GM23338 (cell line): ENCODE results near the gene MEGF8. TPM values are rescaled to one million over a fixed set of nuclear protein-coding genes. Genes with fewer than 3 reads are reported as not detected.

Experiments used
- ATAC-seq: fragments of 200-7000 bp; cut with Tn5 transposase; 3 replicates; pipeline ENCODE4 v1.9.1; 2020
- DNase-seq: peaks from one replicate; pipeline ENCODE4 v3.0.0-alpha.2; 2015; ENCODE audit warnings: low spot score
- H2AFZ ChIP-seq: fragments of 200-600 bp; sonication (generic); 2 replicates; pipeline ENCODE4 v1.8.0; 2016; ENCODE audit warnings: antibody characterized with exemption, mild to moderate bottlenecking, moderate library complexity
- H3F3A ChIP-seq: fragments of 200-600 bp; sonication (generic); replicated peaks from 2 replicates; pipeline ENCODE4 v1.8.0; 2017; ENCODE audit warnings: antibody characterized with exemption, mixed run types, low read depth
- H3K27ac ChIP-seq: fragments of 200-600 bp; sonication (generic); 2 replicates; pipeline ENCODE4 v1.6.1; 2016; ENCODE audit warnings: low read depth
- H3K27me3 ChIP-seq: fragments of 200-600 bp; sonication (generic); 2 replicates; pipeline ENCODE4 v1.8.0; 2016; ENCODE audit warnings: mild to moderate bottlenecking, mixed run types, moderate library complexity; ENCODE audit not compliant: insufficient read depth
- H3K36me3 ChIP-seq: fragments of 200-600 bp; sonication (generic); 2 replicates; pipeline ENCODE4 v1.8.0; 2016; ENCODE audit warnings: mild to moderate bottlenecking; ENCODE audit not compliant: insufficient read depth
- H3K4me1 ChIP-seq: fragments of 200-600 bp; sonication (generic); 2 replicates; pipeline ENCODE4 v1.8.0; 2016; ENCODE audit warnings: mild to moderate bottlenecking, moderate library complexity; ENCODE audit not compliant: insufficient read depth
- H3K4me2 ChIP-seq: fragments of 200-600 bp; sonication (generic); 2 replicates; pipeline ENCODE4 v1.7.1; 2017; ENCODE audit warnings: mixed run types
- H3K4me3 ChIP-seq: fragments of 200-600 bp; sonication (generic); 2 replicates; pipeline ENCODE4 v1.6.1; 2016; ENCODE audit warnings: mixed run types
- H3K79me2 ChIP-seq: fragments of 200-600 bp; sonication (generic); replicated peaks from 2 replicates; pipeline ENCODE4 v1.8.0; 2017; ENCODE audit warnings: mild to moderate bottlenecking; ENCODE audit not compliant: insufficient read depth
- H3K9me2 ChIP-seq: fragments of 200-600 bp; sonication (generic); 2 replicates; pipeline ENCODE4 v1.8.0; 2017; ENCODE audit not compliant: insufficient read depth
- H4K20me1 ChIP-seq: fragments of 200-600 bp; sonication (generic); replicated peaks from 2 replicates; pipeline ENCODE4 v1.8.0; 2017; ENCODE audit warnings: mild to moderate bottlenecking; ENCODE audit not compliant: insufficient read depth
- H3K27ac Mint-ChIP-seq: 2 replicates; pipeline ENCODE4 v1.8.0; 2020; ENCODE audit warnings: inconsistent platforms, mild to moderate bottlenecking, moderate library complexity, mixed read lengths
- H3K27me3 Mint-ChIP-seq: 3 replicates; pipeline ENCODE4 v1.8.0; 2022; ENCODE audit warnings: low read depth, mild to moderate bottlenecking, moderate library complexity, mixed read lengths, inconsistent platforms; ENCODE audit not compliant: insufficient read depth, poor library complexity
- H3K36me3 Mint-ChIP-seq: 3 replicates; pipeline ENCODE4 v1.8.0; 2021; ENCODE audit warnings: low read depth, mild to moderate bottlenecking, inconsistent platforms, moderate library complexity, mixed read lengths
- H3K4me1 Mint-ChIP-seq: 3 replicates; pipeline ENCODE4 v1.8.0; 2020; ENCODE audit warnings: mild to moderate bottlenecking, inconsistent platforms, mixed read lengths
- H3K4me3 Mint-ChIP-seq: 3 replicates; pipeline ENCODE4 v1.8.0; 2021; ENCODE audit warnings: moderate library complexity, mild to moderate bottlenecking, inconsistent platforms, mixed read lengths
- H3K9me3 Mint-ChIP-seq: 3 replicates; pipeline ENCODE4 v1.8.0; 2020; ENCODE audit warnings: moderate library complexity, mild to moderate bottlenecking, inconsistent platforms, mixed read lengths
- CTCF ChIP-seq, 2 experiments: fragments of 200-600 bp in 1 of 2; sonication (generic) in 1 of 2; conservative IDR thresholded peaks; 2 replicates each; pipeline versions ENCODE4 v1.5.1 to v1.6.1; 2016 to 2017; ENCODE audit warnings: antibody characterized with exemption in 2 of 2, low read depth in 2 of 2, mild to moderate bottlenecking in 2 of 2, moderate library complexity in 1 of 2
- EZH2phosphoT487 ChIP-seq: fragments of 200-600 bp; sonication (generic); IDR thresholded peaks from one replicate; pipeline ENCODE4 v1.8.1; 2018; ENCODE audit warnings: antibody characterized with exemption; ENCODE audit not compliant: unreplicated experiment
- NANOG ChIP-seq: IDR thresholded peaks from 2 replicates; pipeline ENCODE4 v1.6.1; 2016; ENCODE audit warnings: antibody characterized with exemption, borderline replicate concordance
- POLR2AphosphoS5 ChIP-seq: IDR thresholded peaks from 2 replicates; pipeline ENCODE4 v1.6.1; 2016; ENCODE audit warnings: antibody characterized with exemption, low read depth
- REST ChIP-seq: IDR thresholded peaks from one replicate; pipeline ENCODE4 v1.6.1; 2018; ENCODE audit warnings: antibody characterized with exemption; ENCODE audit not compliant: unreplicated experiment
- STAT1 ChIP-seq: IDR thresholded peaks from one replicate; pipeline ENCODE4 v1.6.1; 2016; ENCODE audit warnings: antibody characterized with exemption; ENCODE audit not compliant: unreplicated experiment
- ZNF462 ChIP-seq: fragments of 250-450 bp; sonication (Bioruptor Pico); IDR thresholded peaks from 2 replicates; pipeline ENCODE4 v1.5.0; 2020; ENCODE audit warnings: mild to moderate bottlenecking, moderate library complexity
- polyA plus RNA-seq: library from polyadenylated mRNA; unstranded; fragments of >200 nt; fragmentation: Nextera tagmentation; extraction: Ambion mirVana; gene quantifications from 2 replicates; pipeline ENCODE4 v1.2.1, GENCODE V29; 2016
- total RNA-seq: library from RNA; depleted of rRNA; stranded (reverse); fragments of >200 nt; shearing (Covaris generic); gene quantifications from 2 replicates; pipeline ENCODE4 v1.2.3, GENCODE V29; 2014

MEGF8 gene
- total and polyA plus RNA-seq, 2 experiments from 2014 or later = 6.2 to 40.5 TPM

GRCh38 chr19:42368360-42368759, 42.9 kb downstream of the MEGF8 start:
- H2AFZ ChIP-seq = no peak overlapping the region
- H3K27ac ChIP-seq = no peak overlapping the region
- no peak overlapping the region; the same call in 1 of the 2 replicates for H3K4me2 ChIP-seq
- H3K27me3 Mint-ChIP-seq = peaks cover 19% of the 10 kb centered on the region
- H3K79me2 ChIP-seq = no peaks in the 10 kb centered on the region
- H3K36me3 ChIP-seq = no peaks in the 10 kb centered on the region; the same call in 1 of the 2 replicates
- H3F3A ChIP-seq = 0 out of 2 replicates have a peak, but pooled peaks cover 12% of the 10 kb centered on the region
- ATAC-seq = no peak; the same call in 2 of the 3 replicates
- H3K4me1 Mint-ChIP-seq = peaks cover 52% of the 10 kb centered on the region
- H3K4me3 ChIP-seq = no peak overlapping the region
- no peaks in the 10 kb centered on the region for H3K27me3 ChIP-seq
- no peak for TF ChIP-seq CTCF (conservative IDR thresholded peaks at IDR 0.05; ENCODE audit: low read depth in 2 of 2)
- no peaks in the 10 kb centered on the region for H4K20me1 ChIP-seq
- H3K9me2 ChIP-seq = no peaks in the 10 kb centered on the region
- H3K9me3 Mint-ChIP-seq = peaks cover 20% of the 10 kb centered on the region
- peaks cover 50% of the 10 kb centered on the region for H3K36me3 Mint-ChIP-seq
- H3K27ac Mint-ChIP-seq = no peak overlapping the region
- no peak for DNase-seq
- H3K4me1 ChIP-seq = peaks cover 32% of the 10 kb centered on the region
- no peak overlapping the region for H3K4me3 Mint-ChIP-seq

- Mint-ChIP-seq H3K27ac (peak overlapping the region; percentile 22; the same call in 1 of the 2 replicates), H3K9me3 (peaks cover 17% of the 10 kb centered on the region), H3K4me3 (no peak overlapping the region), H3K36me3 (peaks cover 46% of the 10 kb centered on the region), H3K27me3 (peaks cover 19% of the 10 kb centered on the region), H3K4me1 (peaks cover 52% of the 10 kb centered on the region)
- H3K4me2 ChIP-seq = no peak overlapping the region; the same call in 1 of the 2 replicates
- TF ChIP-seq REST = no peak
- no peak for TF ChIP-seq POLR2AphosphoS5
- no peak for TF ChIP-seq ZNF462
- TF ChIP-seq NANOG = no peak
- no peak for TF ChIP-seq EZH2phosphoT487
- TF ChIP-seq STAT1 = no peak
- DNase-seq = no peak
- no peaks in the 10 kb centered on the region for H3K27me3 ChIP-seq
- no peaks in the 10 kb centered on the region for H4K20me1 ChIP-seq
- ATAC-seq = no peak
- no peaks in the 10 kb centered on the region; the same call in 1 of the 2 replicates for H3K36me3 ChIP-seq
- no peaks in the 10 kb centered on the region for H3K79me2 ChIP-seq
- 0 out of 2 replicates have a peak, but pooled peaks cover 12% of the 10 kb centered on the region for H3F3A ChIP-seq
- H3K27ac ChIP-seq = no peak overlapping the region
- no peaks in the 10 kb centered on the region for H3K9me2 ChIP-seq
- H3K4me1 ChIP-seq = peaks cover 32% of the 10 kb centered on the region
- no peak overlapping the region for H3K4me3 ChIP-seq
- H2AFZ ChIP-seq = no peak overlapping the region
Measured at GRCh38 chr19:42368765-42369164, 43.3 kb downstream of the MEGF8 start.
